ENCODE results near the gene OMA1. TPM values are rescaled to one million over a fixed set of nuclear protein-coding genes. Genes with fewer than 3 reads are reported as not detected.
"Not testable (repeated sequence)": the region's sequence is repeated elsewhere in the genome, so short reads cannot be mapped to it uniquely, and the experiment has no call there.

The OMA1 gene
- total RNA-seq, 1 donor = 30.7 TPM

DNA sequence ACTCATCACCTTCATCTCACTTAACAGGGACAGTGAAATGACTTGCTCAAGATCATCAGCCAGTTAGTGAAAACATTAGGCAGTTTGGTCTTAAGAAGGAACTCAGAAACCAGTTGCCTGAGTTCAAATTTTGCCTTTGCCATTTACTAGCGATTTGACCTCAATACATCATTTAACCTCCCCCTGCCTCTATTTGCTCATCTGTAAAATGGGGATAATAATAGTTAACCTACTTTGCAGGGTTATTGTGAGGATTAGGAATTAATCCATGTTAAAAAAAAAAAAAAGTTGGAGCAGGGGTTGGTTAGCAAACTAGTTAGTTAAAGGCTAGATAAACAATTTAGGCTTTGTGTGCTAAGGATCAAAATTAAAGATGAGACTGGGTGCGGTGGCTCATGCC, 41.1 kb upstream of the OMA1 start:
- no peak overlapping the region for H3K4me3 ChIP-seq (ENCODE audit: low read depth, low read length)
- no peak for DNase-seq (ENCODE audit: low read depth)
- TF ChIP-seq, protein P1, sequence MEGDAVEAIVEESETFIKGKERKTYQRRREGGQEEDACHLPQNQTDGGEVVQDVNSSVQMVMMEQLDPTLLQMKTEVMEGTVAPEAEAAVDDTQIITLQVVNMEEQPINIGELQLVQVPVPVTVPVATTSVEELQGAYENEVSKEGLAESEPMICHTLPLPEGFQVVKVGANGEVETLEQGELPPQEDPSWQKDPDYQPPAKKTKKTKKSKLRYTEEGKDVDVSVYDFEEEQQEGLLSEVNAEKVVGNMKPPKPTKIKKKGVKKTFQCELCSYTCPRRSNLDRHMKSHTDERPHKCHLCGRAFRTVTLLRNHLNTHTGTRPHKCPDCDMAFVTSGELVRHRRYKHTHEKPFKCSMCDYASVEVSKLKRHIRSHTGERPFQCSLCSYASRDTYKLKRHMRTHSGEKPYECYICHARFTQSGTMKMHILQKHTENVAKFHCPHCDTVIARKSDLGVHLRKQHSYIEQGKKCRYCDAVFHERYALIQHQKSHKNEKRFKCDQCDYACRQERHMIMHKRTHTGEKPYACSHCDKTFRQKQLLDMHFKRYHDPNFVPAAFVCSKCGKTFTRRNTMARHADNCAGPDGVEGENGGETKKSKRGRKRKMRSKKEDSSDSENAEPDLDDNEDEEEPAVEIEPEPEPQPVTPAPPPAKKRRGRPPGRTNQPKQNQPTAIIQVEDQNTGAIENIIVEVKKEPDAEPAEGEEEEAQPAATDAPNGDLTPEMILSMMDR (IDR thresholded peaks at IDR 0.05; ENCODE audit: insufficient read depth, low read length) = no peak

DNA sequence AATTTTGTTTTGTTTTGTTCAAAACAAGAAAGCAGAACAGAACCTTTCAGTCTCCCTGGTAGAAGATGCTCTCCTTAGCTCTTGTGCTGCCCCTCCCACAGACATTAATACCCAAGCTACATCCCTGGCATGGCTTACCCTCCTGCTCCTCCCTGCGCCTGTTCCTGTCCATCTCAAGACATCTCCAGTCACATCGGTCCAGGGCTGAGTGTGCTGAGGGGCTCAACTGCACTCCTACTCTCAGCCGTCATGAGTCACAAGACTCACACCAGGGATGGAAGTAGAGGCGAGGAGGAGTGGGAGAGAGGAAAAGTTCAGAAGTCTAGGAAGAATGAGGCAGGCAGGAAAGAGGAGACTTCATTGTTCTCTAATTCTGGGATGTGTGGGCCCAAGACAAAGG, 39.7 kb upstream of the OMA1 start:
- no peak overlapping the region for H3K4me3 ChIP-seq (ENCODE audit: low read depth, low read length)
- TF ChIP-seq, protein P1 (IDR thresholded peaks at IDR 0.05; ENCODE audit: insufficient read depth, low read length) = no peak
- DNase-seq (ENCODE audit: low read depth) = no peak

DNA sequence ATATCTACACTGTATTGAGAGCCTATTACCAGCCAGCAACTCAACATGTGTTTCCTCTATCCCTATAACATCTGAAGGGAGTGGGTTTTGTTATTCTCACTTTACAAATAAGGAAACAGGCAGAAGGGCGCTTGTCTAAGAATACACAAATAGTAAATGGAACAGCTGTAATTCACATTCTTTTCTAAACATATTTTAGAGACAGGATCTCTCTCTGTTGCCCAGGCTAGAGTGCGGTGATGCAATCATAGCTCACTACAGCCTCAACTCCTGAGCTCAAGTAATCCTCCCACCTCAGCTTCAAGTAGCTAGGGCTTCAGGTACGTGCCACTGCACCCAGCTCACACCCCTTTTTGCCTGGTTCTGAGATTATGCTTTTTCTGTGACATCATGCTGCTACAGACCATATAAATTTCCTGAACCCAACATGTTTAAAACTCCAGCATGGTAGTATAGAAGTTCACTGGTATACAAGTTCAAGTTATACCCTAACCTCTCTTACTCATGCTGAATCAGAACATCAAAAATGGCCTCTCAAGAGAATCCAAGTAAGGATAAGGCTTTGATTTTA, 39.1 kb upstream of the OMA1 start:
- TF ChIP-seq, protein P1 (IDR thresholded peaks at IDR 0.05; ENCODE audit: insufficient read depth, low read length) = no peak
- peak; percentile 66 for DNase-seq (ENCODE audit: low read depth)

DNA sequence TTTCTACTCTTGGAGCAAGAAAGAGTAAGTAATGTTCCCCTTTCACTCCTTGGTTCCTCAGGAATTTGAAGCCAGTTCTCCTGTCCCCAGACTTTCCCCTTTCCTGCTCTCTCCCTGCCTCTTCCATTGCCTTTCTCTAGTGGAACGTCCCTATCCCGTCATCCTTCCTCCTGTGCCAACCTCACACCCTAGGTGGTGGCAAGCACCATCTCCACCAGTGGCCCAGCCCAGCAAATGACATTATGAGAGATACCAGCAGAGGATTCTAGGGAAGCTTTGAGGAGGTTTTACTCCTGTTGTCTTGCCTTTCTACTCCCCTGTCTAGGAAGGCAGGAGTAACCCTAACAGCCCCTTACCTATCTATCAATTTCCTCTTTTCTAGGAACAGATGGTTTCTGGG, 38.6 kb upstream of the OMA1 start:
- TF ChIP-seq, protein P1 (IDR thresholded peaks at IDR 0.05; ENCODE audit: insufficient read depth, low read length) = no peak
- H3K4me3 ChIP-seq (ENCODE audit: low read depth, low read length) = no peak overlapping the region
- DNase-seq (ENCODE audit: low read depth) = no peak

More for the DNA sequence above, 39.1 kb upstream of the OMA1 start:
- H3K4me3 ChIP-seq (ENCODE audit: low read depth, low read length) = no peak overlapping the region

DNA sequence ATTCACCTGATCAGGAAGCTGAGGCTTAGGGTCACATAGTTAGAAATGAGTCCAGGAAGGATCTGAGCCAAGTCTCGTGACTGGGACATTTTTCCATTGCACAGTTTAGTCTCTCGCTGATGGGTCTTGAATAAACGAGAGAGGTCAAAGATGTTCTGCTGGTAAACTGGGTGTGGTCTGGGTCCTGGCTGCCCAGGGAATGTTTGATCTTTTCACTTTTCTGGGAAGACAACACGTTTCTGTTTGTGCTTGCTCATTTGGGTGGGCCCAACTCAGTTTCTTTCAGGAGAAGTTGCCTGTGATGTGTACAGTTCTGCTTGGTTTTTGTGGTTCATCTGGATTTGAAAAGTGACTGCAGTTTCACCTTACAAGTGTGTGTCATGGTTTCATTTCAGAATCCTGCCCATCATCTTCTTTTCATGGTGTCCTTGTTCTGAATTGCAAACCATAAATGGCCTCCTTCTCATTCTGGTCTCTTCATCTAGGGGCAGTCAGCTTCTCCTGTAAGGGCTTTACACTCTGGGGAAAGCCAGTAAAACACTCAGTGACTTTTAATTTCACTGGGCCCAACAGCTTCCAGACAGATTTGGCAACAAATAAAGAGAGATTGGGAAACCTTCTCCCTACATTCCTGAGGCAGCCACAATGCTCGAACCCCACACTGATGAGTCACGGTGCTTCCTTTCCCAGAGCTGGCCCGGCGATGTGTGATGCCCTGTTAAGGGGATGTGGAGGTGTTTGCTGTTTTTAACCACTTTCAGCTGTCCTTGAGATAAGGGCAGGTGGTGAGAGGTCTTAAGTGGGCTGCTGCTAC, 37.8 kb upstream of the OMA1 start:
- DNase-seq (ENCODE audit: low read depth) = peak; percentile 95
- H3K4me3 ChIP-seq (ENCODE audit: low read depth, low read length) = no peak overlapping the region
- TF ChIP-seq, protein P1 (IDR thresholded peaks at IDR 0.05; ENCODE audit: insufficient read depth, low read length) = no peak

DNA sequence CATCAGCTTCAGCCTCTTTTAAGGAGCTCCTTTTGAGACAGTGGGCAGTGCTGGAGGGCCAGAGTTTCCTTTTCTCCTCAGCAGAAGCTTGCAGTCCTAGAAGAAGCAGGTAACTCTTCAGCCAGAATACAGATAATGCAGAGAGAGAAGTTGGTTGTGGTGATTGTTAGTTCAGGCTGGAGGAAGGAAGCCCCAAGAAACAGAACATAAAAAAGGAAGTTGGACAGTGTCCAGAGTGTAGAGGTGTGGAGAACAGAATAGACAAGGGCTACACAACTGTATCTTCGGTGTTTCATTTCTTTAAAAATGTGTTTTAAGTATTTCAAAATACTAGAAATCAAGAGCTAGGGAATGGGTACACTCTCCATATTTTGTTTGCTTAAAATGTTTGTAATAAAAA, 37.0 kb upstream of the OMA1 start:
- TF ChIP-seq, protein P1 (IDR thresholded peaks at IDR 0.05; ENCODE audit: insufficient read depth, low read length) = no peak
- no peak overlapping the region for H3K4me3 ChIP-seq (ENCODE audit: low read depth, low read length)
- DNase-seq (ENCODE audit: low read depth) = no peak

DNA sequence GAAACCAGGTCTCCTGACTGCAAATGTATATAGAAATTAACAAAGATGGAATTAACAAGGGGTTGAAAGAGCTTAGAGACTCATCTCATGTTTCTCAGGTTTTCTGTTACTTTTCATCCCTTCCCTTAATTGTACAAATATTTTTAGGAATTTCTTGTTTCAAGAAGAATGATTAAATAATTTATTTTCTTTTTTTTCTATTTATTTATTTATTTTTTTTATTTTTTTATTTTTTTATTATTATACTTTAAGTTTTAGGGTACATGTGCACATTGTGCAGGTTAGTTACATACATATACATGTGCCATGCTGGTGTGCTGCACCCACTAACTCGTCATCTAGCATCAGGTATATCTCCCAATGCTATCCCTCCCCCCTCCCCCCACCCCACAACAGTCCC, 35.6 kb upstream of the OMA1 start:
- not testable (repeated sequence) for DNase-seq (ENCODE audit: low read depth); H3K4me3 ChIP-seq (ENCODE audit: low read depth, low read length)

All from fibroblast of the aortic adventitia (primary cell).